Measurements from ENCODE around the gene LRRC38. TPM values are rescaled to one million over a fixed set of nuclear protein-coding genes. Genes with fewer than 3 reads are reported as not detected.
A peak's percentile ranks its signal among the peaks of the same experiment; 100 is the strongest.

Gene LRRC38
- total and polyA plus RNA-seq, 8 donors, result 0.30 to 0.37 TPM; not detected in 6

DNA sequence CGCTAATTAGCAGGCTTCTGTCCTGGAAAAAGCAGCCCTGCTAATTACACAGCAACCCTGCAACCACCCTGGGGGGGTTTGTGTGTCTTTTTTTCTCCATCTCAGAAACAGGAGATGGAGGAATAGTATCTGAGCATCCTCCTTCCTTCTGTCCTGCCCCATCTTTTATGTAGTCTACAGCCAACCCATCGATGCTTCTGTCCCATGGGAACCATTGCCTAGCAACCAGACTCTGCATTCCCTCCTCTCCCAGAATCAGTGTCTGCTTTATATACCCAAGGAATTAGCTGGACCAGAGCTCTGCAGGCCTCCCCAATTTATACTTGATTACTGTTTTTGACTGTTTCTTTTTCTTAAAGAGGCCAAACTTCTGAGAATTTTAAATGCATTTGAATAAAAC, 35.1 kb downstream of the LRRC38 start:
- peaks cover 9 to 32% (median 17%) of the 10 kb centered on the region in 4 donors for H3K9me3 ChIP-seq
- DNase-seq, result peak in 1 of 2 donors; percentile 35
- TF ChIP-seq, protein P1, sequence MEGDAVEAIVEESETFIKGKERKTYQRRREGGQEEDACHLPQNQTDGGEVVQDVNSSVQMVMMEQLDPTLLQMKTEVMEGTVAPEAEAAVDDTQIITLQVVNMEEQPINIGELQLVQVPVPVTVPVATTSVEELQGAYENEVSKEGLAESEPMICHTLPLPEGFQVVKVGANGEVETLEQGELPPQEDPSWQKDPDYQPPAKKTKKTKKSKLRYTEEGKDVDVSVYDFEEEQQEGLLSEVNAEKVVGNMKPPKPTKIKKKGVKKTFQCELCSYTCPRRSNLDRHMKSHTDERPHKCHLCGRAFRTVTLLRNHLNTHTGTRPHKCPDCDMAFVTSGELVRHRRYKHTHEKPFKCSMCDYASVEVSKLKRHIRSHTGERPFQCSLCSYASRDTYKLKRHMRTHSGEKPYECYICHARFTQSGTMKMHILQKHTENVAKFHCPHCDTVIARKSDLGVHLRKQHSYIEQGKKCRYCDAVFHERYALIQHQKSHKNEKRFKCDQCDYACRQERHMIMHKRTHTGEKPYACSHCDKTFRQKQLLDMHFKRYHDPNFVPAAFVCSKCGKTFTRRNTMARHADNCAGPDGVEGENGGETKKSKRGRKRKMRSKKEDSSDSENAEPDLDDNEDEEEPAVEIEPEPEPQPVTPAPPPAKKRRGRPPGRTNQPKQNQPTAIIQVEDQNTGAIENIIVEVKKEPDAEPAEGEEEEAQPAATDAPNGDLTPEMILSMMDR (IDR thresholded peaks at IDR 0.05), result no peak
- TF ChIP-seq POLR2AphosphoS5 (IDR thresholded peaks at IDR 0.05) (no peak), EP300 (IDR thresholded peaks at IDR 0.05) (no peak), POLR2A (IDR thresholded peaks at IDR 0.05) (no peak)
- H3K36me3 ChIP-seq, result no peaks in the 10 kb centered on the region
- no peak overlapping the region for H3K4me3 ChIP-seq
- 71 to 82% (median 71%) methylated on average over 2 of the region's 2 CpGs for WGBS, 5 donors
- H3K4me1 ChIP-seq, result no peaks in the 10 kb centered on the region
- H3K27ac ChIP-seq, result no peak overlapping the region
- peaks cover 0 to 4% (median 0%) of the 10 kb centered on the region in 3 donors for H3K27me3 ChIP-seq
- intact Hi-C loops (cut with DNase I; ENCODE audit: low total_unique reads), result no loop called here

DNA sequence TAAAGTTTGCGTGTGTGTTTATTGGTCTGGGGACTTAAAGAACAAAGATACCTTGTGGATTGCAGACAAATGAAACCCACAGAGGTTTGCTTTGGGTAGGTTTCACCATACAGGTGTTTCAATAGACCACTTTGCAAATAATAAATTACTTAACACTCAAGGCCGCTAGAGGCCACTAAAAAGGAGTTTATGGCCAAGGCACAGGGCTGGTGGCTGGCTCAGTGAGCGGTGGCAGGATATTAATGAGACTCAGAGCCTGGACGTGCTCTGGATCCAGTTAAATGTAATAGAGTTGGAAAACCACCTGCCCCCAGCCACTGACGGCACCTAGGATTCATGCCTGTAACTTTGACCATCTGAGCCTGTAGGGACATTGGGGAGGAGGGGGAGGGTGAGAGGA, 44.5 kb downstream of the LRRC38 start:
- H3K9me3 ChIP-seq, result peaks cover 0 to under 1% (median 0%) of the 10 kb centered on the region in 4 donors
- peaks cover 0 to 1% (median 0%) of the 10 kb centered on the region in 3 donors for H3K27me3 ChIP-seq
- WGBS, 5 donors, result 18 to 30% (median 21%) methylated on average over 5 of the region's 5 CpGs
- no peak overlapping the region for H3K27ac ChIP-seq
- no peaks in the 10 kb centered on the region for H3K4me1 ChIP-seq
- no peaks in the 10 kb centered on the region for H3K36me3 ChIP-seq
- intact Hi-C loops (cut with DNase I; ENCODE audit: low total_unique reads), result no loop called here
- no peak overlapping the region for H3K4me3 ChIP-seq
- TF ChIP-seq POLR2AphosphoS5 (IDR thresholded peaks at IDR 0.05) (no peak), POLR2A (IDR thresholded peaks at IDR 0.05) (no peak), EP300 (IDR thresholded peaks at IDR 0.05) (no peak)
- TF ChIP-seq, protein P1 (IDR thresholded peaks at IDR 0.05), result peak in 2 of 7 experiments; percentile 4 to 13
- DNase-seq, result peak in 1 of 2 donors; percentile 46

DNA sequence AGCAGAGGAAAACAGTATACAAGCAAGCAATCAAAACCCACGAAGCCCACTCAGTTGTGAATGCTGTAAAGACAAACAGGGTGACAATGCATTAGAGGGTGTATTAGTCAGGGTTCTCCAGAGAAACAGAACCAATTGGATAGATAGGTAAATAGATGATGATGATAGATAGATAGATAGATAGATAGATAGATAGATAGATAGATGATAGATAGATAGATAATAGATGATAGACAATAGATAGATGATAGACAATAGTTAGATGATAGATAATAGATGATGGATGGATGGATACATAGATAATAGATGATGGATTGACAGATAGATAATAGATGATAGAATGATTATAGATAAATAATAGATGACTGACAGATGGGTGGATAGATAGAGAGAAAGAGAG, 48.3 kb downstream of the LRRC38 start:
- 49 to 63% (median 58%) methylated on average over 1 of the region's 1 CpG for WGBS, 5 donors
- no peaks in the 10 kb centered on the region for H3K36me3 ChIP-seq
- H3K27me3 ChIP-seq, result peaks cover 0 to 20% (median 0%) of the 10 kb centered on the region in 3 donors
- H3K4me1 ChIP-seq, result no peaks in the 10 kb centered on the region
- intact Hi-C loops (cut with DNase I; ENCODE audit: low total_unique reads), result no loop called here
- no peaks in the 10 kb centered on the region for H3K9me3 ChIP-seq
- no peak overlapping the region for H3K27ac ChIP-seq
- no peak overlapping the region for H3K4me3 ChIP-seq
- TF ChIP-seq EP300 (IDR thresholded peaks at IDR 0.05) (no peak), POLR2AphosphoS5 (IDR thresholded peaks at IDR 0.05) (no peak), POLR2A (IDR thresholded peaks at IDR 0.05) (no peak)
- TF ChIP-seq, protein P1 (IDR thresholded peaks at IDR 0.05), result no peak
- DNase-seq, result no peak

DNA sequence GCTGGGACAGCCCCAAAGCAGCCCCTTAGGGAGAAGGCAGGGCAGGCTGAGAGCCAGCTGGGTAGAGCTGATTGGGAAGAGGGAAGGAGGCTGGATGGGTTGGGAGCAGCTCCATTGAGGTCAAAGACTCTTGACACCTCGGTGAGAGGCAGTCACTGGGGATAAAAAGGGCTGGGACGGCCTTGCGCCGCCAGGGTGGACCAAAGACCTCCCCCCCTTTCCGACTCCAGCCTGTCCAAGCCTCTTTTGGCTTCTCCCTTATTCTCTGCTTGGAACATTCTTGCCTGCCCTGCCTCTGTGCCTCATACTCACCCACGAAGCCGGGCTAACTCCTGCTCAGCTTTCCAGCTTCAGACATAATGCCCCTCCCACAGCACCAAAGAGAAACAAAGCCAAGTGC, 51.1 kb downstream of the LRRC38 start:
- no peaks in the 10 kb centered on the region for H3K36me3 ChIP-seq
- intact Hi-C loops (cut with DNase I; ENCODE audit: low total_unique reads), result no loop called here

More for the DNA sequence above, 51.1 kb downstream of the LRRC38 start:
- Histone ChIP-seq H3K27me3 (peaks cover 0 to 27% (median 0%) of the 10 kb centered on the region in 3 donors), H3K4me1 (no peaks in the 10 kb centered on the region), H3K27ac (no peak overlapping the region), H3K9me3 (no peaks in the 10 kb centered on the region), H3K4me3 (no peak overlapping the region)
- TF ChIP-seq EP300 (IDR thresholded peaks at IDR 0.05) (no peak), POLR2AphosphoS5 (IDR thresholded peaks at IDR 0.05) (no peak), POLR2A (IDR thresholded peaks at IDR 0.05) (no peak)
- TF ChIP-seq, protein P1 (IDR thresholded peaks at IDR 0.05), result no peak
- DNase-seq, result no peak
- WGBS, 5 donors, result 42 to 55% (median 45%) methylated on average over 7 of the region's 7 CpGs
